Stimulated activated CD8-positive, alpha-beta memory T cell treated with anti-CD3 and anti-CD28 coated beads, Interleukin-7, amount 100 ng/mL, for 4 hours (primary cell): ENCODE results near the gene ZBTB4.

Experiments
- DNase-seq, 2 donors: peaks; one replicate each; pipeline ENCODE4 v3.0.0-alpha.2; 2020; ENCODE audit warnings: low read depth in 2 of 2

The ZBTB4 gene

GRCh38 chr17:7468804-7469389 is 10.5 kb downstream of the ZBTB4 start:
- no peak for DNase-seq

DNA sequence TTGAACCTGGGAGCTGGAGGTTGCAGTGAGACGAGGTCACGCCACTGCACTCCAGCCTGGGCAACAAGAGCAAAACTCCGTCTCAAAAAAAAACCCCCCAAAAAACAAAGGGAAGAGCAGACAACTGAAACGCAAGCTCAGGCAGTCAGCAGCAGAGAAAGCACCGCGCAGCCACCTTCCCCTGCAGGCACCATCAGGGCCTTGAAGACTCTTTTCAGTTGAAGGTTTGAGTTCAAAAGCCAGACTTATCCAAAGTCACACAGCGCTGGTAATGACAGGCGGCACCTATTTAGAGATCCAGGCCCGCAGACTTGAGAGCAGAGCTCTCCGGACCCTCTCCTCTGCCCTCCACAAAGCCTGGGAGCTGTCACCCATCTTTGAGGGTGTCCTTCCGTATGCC is 11.1 kb downstream of the ZBTB4 start:
- DNase-seq: no peak

DNA sequence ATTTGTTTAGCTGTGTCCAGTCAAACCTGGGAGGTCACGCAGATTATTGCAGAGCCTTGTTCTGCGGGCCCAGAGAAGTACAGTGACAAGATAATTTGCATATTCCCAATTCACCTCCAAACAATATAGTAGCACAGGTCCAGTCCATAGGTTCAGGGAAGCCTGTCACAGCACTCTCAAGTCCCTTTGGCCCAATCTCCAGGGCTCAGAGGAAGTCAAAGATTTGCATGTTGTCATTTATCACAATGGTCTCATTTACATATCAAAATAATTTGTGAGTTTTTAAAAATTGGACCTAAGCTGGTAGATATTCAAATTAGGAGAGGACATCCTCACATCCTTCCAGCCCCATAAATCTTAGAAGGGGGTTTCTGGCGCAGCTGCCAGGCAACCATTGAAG is 11.9 kb downstream of the ZBTB4 start:
- DNase-seq: no peak

- DNase-seq: no peak
Observed at GRCh38 chr17:7466639-7467341, 12.6 kb downstream of the ZBTB4 start.

DNA sequence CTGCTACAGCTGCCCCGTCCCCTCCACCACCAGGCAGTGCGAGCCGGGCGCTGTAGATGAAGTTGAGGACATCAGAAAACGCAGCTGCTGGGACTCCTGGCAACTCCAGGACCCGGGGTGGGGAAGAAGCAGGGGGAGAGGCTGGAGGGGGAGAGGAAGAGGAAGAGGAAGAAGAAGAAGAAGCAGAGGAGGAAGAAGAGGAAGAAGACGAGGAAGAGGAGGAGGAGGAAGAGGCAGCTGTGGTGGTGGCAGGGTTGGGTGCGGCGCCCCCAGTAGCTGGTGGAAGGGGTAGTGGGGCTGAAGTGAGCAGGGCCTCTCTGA is 13.2 kb downstream of the ZBTB4 start:
- no peak for DNase-seq

DNA sequence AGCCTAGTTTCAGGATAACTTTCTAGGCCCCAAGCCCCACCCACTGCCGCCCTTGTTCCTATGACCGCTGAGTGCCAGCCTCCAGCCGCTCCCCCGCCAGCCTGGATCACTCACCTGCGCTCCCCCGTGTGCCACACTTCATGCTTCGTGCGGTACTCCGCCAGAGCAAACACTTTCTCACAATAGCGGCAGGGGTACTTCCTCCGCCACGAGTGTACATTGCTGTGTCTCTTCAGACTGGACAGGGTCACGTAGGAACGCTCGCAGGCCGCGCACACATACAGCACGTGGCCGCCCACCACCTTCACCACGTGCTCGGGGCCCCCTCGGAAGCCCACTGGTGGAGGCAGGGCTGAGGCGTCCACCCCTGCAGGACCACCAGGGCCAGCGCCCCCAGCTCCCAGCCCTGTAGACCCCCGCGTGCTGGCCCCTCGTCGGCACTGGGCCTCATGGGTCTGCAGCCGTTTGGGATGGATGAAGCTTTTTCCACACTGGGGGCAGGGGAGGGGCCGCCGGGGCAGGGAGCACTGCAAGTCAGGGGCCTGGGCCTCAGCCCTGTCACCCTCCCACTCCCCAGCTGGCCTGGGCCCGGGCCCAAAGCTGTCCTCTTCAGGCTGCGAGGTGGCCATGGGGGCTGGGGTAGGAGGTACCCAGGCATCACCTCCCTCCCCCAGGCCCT is 13.7 kb downstream of the ZBTB4 start:
- DNase-seq: no peak

GRCh38 chr17:7464081-7464480 is 15.3 kb downstream of the ZBTB4 start:
- DNase-seq: no peak

DNA sequence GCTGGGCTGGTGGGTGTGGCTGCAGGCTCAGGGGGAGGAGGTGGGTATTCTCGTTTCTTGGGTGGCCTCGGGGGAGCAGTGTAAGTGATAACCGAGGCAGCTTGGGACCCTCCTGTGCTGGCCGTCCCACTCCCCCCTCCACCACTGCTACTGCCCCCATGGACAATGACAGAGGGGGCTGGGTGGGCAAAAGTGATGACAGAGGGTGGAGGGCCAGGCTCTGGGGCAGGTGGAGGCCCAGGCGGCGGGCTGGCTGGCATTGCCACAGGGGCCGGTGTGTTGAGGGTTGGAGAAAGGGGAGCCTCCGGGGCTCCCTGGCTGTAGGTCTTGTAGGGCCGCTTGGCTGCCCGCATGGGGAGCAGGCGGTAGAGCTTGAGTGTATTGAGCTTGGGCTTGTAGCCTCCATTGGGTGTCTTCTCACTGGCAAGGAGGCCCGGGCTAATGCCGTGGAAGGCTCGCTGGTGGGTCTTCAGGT is 16.0 kb downstream of the ZBTB4 start:
- DNase-seq: no peak

- DNase-seq: no peak
Observed at GRCh38 chr17:7462474-7463371, 16.7 kb downstream of the ZBTB4 start.

- no peak for DNase-seq
Observed at GRCh38 chr17:7460850-7461660, 18.4 kb downstream of the ZBTB4 start.

GRCh38 chr17:7459961-7460545 is 19.4 kb downstream of the ZBTB4 start:
- DNase-seq: no peak

DNA sequence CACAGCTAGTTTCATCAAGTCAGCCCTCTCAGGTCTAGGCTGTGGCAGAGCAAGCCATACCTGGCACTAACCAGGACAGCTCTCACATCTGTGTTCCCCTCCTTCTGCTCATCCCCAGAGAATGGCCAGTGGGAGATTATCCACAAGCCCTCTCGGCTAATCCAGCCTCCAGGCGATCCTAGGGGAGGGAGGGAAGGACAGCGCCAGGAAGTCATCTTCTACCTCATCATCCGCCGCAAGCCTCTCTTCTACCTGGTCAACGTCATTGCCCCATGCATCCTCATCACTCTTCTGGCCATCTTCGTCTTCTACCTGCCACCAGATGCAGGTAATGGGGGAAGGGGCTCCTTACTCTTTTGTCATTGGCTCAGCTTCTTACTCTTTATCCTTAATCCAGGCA is 31.0 kb downstream of the ZBTB4 start:
- no peak for DNase-seq

DNA sequence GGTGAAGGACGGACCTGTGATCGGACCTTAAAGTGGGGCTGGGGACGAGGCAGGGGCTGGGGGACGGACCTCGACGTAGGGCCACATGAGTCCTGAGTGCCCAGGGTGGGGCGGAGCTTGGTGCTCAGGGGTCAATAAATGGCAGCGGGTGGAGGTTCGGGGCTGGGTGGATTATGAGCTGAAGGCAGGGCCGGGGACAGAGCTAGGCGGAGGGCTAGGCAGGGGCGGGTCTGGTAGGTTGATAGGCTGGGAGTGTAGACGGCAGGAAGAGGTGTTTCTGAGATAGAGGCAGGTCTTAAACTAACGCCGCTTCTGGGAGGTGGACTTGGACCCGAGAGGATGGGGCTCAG is 33.8 kb downstream of the ZBTB4 start:
- no peak for DNase-seq

DNA sequence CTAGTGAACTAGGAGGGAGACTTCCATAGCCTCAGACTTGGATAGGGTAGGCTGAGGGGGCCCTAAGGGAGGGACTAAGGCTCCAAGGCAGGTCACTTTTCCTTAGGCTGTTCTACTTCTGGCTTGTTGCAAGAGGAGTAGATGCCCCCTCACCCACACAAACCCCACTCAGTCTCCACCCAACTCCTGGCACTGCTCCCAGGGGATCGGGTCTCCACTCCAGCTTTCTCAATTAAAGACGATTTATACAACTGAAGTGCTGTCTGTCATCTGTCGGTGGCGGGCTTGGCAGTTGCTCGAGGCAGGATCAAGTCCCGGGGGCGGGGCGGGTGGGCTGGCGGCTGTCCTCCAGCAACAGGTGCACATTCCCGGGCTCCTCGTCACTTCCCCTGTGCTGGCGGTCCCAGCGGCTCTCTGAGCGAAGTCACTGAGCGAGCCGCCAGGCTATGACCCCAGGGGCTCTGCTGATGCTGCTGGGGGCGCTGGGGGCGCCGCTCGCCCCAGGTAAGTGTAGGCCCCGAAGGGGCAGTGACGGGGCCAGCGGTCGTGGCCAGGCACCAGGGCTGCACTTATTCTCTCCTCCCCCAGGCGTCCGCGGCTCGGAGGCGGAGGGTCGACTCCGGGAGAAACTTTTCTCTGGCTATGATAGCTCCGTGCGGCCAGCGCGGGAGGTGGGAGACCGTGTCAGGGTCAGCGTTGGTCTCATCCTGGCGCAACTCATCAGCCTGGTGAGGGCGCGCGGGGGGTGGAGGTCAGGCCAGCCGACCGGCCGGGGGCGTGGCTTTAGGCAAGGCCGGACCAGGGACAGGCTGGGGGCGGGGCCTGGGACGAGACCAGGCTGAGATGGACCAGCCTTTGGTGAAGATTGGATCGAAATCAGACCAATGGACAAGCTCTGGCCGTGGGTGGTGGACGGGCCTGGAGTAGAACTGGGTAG is 34.5 kb downstream of the ZBTB4 start, which contains the start of gene CHRNB1:
CHRNB1 (plus strand) TSS at position 380 of the 937 bp plus-strand sequence; CDS start at position 447, 67 bp downstream.
- no peak for DNase-seq

DNA sequence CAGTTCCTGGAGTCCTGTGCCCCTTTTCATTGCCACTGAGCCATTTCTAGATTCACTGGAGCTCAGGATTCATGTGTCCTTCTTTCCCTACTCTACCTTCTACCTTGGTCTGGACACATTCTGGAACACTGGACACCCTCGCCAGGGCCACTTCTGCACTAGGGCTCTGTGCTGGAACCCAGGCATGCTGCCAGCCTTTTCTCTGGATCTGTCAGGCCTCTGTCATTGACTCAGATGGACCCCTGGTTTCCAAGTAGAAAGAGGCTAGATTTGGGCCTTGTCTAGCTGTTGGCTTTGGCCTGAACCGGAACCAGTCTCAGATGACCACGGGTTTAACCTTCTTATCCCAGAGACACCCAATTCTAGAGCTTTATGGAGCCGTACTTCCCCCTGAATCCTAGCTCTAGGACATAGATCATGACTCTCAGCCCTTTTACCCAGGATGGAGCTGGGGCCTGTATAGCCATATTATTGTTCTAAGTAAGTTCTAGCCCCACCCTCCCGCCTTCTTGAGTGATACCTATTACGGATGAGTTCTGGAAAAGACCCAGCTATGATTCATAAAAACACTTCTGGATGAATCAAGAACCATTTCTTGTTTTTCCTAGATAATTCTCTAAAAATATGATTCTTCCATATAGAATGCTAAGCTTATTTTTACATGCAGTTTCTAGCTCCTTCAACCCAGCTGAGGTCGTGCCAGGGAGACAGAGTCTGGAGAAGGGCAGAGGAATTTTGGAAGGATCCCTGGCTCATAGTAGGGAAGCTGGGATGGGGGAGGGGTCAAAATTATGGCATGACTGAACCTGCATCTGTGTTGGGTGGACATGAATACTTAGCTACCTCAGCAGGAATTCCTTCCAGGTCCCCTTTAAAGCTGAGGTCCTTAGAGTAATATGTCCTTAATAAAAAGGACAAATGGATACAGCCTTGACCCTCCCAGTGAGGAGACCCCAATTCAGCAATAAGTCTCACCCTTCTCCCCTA is 35.6 kb downstream of the ZBTB4 start:
- no peak for DNase-seq

DNA sequence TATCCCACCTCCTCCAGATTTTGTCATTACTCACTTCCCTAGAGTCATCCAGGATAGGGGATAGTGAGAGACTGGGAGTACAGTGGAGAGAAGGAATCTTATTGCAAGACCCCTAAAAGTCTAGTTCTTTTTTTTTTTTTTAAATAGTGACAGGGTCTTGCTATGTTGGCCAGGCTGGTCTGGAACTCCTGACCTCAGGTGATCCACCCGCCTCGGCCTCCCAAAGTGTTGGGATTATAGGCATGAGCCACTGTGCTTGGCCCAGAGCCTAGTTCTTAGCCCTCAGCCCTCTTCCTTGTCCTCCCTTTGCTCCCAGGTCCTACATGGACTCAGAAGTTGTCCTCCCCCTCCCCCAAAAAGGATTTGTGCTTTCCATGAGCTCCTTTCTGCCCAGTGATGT is 37.3 kb downstream of the ZBTB4 start:
- DNase-seq: no peak

- no peak for DNase-seq
Observed at GRCh38 chr17:7441266-7441665, 38.2 kb downstream of the ZBTB4 start.

GRCh38 chr17:7440834-7441195 is 38.6 kb downstream of the ZBTB4 start:
- DNase-seq: no peak
